Breast epithelium (tissue), 4 donors: ENCODE results near the gene PRKAG1. TPM values are rescaled to one million over a fixed set of nuclear protein-coding genes. Genes with fewer than 3 reads are reported as not detected.

ENCODE experiments used
- DNase-seq, 2 donors: peaks; one replicate each; pipeline ENCODE4 v3.0.0-alpha.2; 2019; ENCODE audit warnings: low spot score in 2 of 2
- H3K27ac ChIP-seq, 2 donors: fragments of 200-600 bp; sonication (generic) in 1 of 2; one replicate each; pipeline ENCODE4 v1.5.1; 2016 to 2019; ENCODE audit warnings: mild to moderate bottlenecking in 1 of 2
- H3K27me3 ChIP-seq, 2 donors: fragments of 200-600 bp; sonication (generic) in 1 of 2; one replicate each; pipeline versions ENCODE4 v1.5.1 to v1.6.0; 2017 to 2019; ENCODE audit warnings: control low read depth in 1 of 2, mild to moderate bottlenecking in 1 of 2
- H3K36me3 ChIP-seq: fragments of 200-600 bp; one replicate; pipeline ENCODE4 v1.5.1; 2019
- H3K4me1 ChIP-seq, 2 donors: fragments of 200-600 bp; sonication (generic); one replicate each; pipeline ENCODE4 v1.5.1; 2016 to 2019; ENCODE audit warnings: control low read depth in 1 of 2
- H3K4me3 ChIP-seq, 3 donors: fragments of 200-600 bp; sonication (generic); 1 replicate in 2 of 3; 2 replicates in 1 of 3; pipeline ENCODE4 v1.5.1; 2016 to 2019; ENCODE audit warnings: mild to moderate bottlenecking in 3 of 3, moderate library complexity in 2 of 3
- H3K9me3 ChIP-seq, 2 donors: fragments of 200-600 bp; sonication (generic) in 1 of 2; one replicate each; pipeline ENCODE4 v1.5.1; 2016 to 2019; ENCODE audit warnings: control low read depth in 1 of 2
- CTCF ChIP-seq, 3 donors: fragments of 450-650 bp; IDR thresholded peaks; one replicate each; pipeline ENCODE4 v1.5.1; 2016 to 2017; ENCODE audit warnings: antibody characterized with exemption in 3 of 3, mild to moderate bottlenecking in 3 of 3, moderate library complexity in 3 of 3
- POLR2A ChIP-seq: fragments of 450-650 bp; IDR thresholded peaks from one replicate; pipeline ENCODE4 v1.6.1; 2016; ENCODE audit warnings: antibody characterized with exemption, mild to moderate bottlenecking, moderate library complexity
- POLR2AphosphoS5 ChIP-seq, 3 donors: sonication (generic); formaldehyde crosslinking; IDR thresholded peaks; one replicate each; pipeline ENCODE4 v1.6.1; 2017; ENCODE audit warnings: antibody characterized with exemption in 3 of 3
- intact Hi-C: fragments of 100-400 bp; cut with DNase I; formaldehyde crosslinking; loops from one replicate; pipeline ENCODE4 v1.15.1; 2023; ENCODE audit warnings: low total_unique reads
- total RNA-seq, 3 donors: library from RNA; depleted of rRNA; stranded (reverse); fragments of >200 nt; gene quantifications; one replicate each; pipeline ENCODE4 v1.1.0, GENCODE V29; 2016

The PRKAG1 gene
- total RNA-seq, 3 donors from 2014 or later = 50.5 to 84.3 (median 54.0) TPM

GRCh38 chr12:49060237-49061156 is 41.9 kb upstream of the PRKAG1 start, which contains the start of gene KMT2D:
Gene KMT2D (minus strand): TSS chr12:49060794. CDS start chr12:49055324, 5,470 bp downstream.
- Histone ChIP-seq H3K36me3 (no peaks in the 10 kb centered on the region), H3K9me3 (no peaks in the 10 kb centered on the region), H3K4me1 (peaks cover 10 to 27% of the 10 kb centered on the region in 2 donors), H3K27ac (peak within 1 kb of the TSS; percentile 88 to 97), H3K27me3 (no peaks in the 10 kb centered on the region), H3K4me3 (peak within 1 kb of the TSS; percentile 92 to 96 (median 94))
- DNase-seq = peak; percentile 75 to 86
- intact Hi-C loops = no loop called here
- peak; percentile 22 to 89 (median 72) for TF ChIP-seq CTCF (IDR thresholded peaks at IDR 0.05)
- peak; percentile 87 to 92 (median 90) for TF ChIP-seq POLR2AphosphoS5 (IDR thresholded peaks at IDR 0.05)
- peak; percentile 11 for TF ChIP-seq POLR2A

GRCh38 chr12:49059299-49060171 is 41.0 kb upstream of the PRKAG1 start:
- Histone ChIP-seq H3K27ac (peak overlapping the region; percentile 88 to 97), H3K27me3 (no peaks in the 10 kb centered on the region), H3K9me3 (no peaks in the 10 kb centered on the region), H3K36me3 (no peaks in the 10 kb centered on the region), H3K4me1 (peaks cover 10 to 32% of the 10 kb centered on the region in 2 donors), H3K4me3 (peak overlapping the region; percentile 92 to 96 (median 94))
- TF ChIP-seq POLR2A (no peak), CTCF (IDR thresholded peaks at IDR 0.05) (no peak)
- DNase-seq = no peak
- intact Hi-C loops = no loop called here

GRCh38 chr12:49059045-49059298 is 40.4 kb upstream of the PRKAG1 start:
- Histone ChIP-seq H3K4me1 (peaks cover 10 to 32% of the 10 kb centered on the region in 2 donors), H3K4me3 (peak overlapping the region; percentile 92 to 96 (median 94)), H3K27me3 (no peaks in the 10 kb centered on the region), H3K27ac (peak overlapping the region; percentile 88 to 97), H3K36me3 (no peaks in the 10 kb centered on the region), H3K9me3 (no peaks in the 10 kb centered on the region)
- DNase-seq = no peak
- TF ChIP-seq POLR2AphosphoS5 (IDR thresholded peaks at IDR 0.05) (no peak), POLR2A (no peak)
- intact Hi-C loops = no loop called here

GRCh38 chr12:49058366-49059044 is 39.9 kb upstream of the PRKAG1 start:
- Histone ChIP-seq H3K27me3 (no peaks in the 10 kb centered on the region), H3K4me3 (peak overlapping the region; percentile 92 to 96 (median 94)), H3K4me1 (peaks cover 10 to 32% of the 10 kb centered on the region in 2 donors), H3K36me3 (no peaks in the 10 kb centered on the region), H3K9me3 (no peaks in the 10 kb centered on the region), H3K27ac (peak overlapping the region; percentile 88 to 97)
- TF ChIP-seq POLR2A (no peak), CTCF (IDR thresholded peaks at IDR 0.05) (no peak), POLR2AphosphoS5 (IDR thresholded peaks at IDR 0.05) (no peak)
- DNase-seq = no peak
- intact Hi-C loops = no loop called here

- Histone ChIP-seq H3K27me3 (no peaks in the 10 kb centered on the region), H3K27ac (peak overlapping the region; percentile 88 to 97), H3K4me1 (peaks cover 10 to 32% of the 10 kb centered on the region in 2 donors), H3K9me3 (no peaks in the 10 kb centered on the region), H3K4me3 (peak overlapping the region; percentile 92 to 96 (median 94)), H3K36me3 (peaks cover 3% of the 10 kb centered on the region)
- intact Hi-C loops = no loop called here
- DNase-seq = no peak
- TF ChIP-seq POLR2A (no peak), CTCF (IDR thresholded peaks at IDR 0.05) (no peak), POLR2AphosphoS5 (IDR thresholded peaks at IDR 0.05) (no peak)
Observed at GRCh38 chr12:49057888-49058287, 39.3 kb upstream of the PRKAG1 start.
